T-cell (primary cell): Measurements from ENCODE around the gene HSPB3. TPM values are rescaled to one million over a fixed set of nuclear protein-coding genes. Genes with fewer than 3 reads are reported as not detected.

ENCODE experiments used
- ATAC-seq, 4 experiments: fragments of 200-7000 bp in 3 of 4; fragments of 150-1000 bp in 1 of 4; cut with Tn5 transposase; replicated peaks in 1 of 4; 1 replicate in 3 of 4; 2 replicates in 1 of 4; pipeline ENCODE4 v1.10.0; 2021; ENCODE audit warnings: moderate library complexity in 3 of 4, mild to moderate bottlenecking in 2 of 4, moderate number of reproducible peaks in 1 of 4
- CTCF ChIA-PET, 2 donors: fragments of 300-600 bp; sonication (Branson Sonifier 250); formaldehyde crosslinking; loops; one replicate each; lab custom pipeline; 2022; ENCODE audit warnings: antibody characterized with exemption in 2 of 2; lab: Charles Lee
- POLR2A ChIA-PET, 2 donors: fragments of 300-600 bp; sonication (Branson Sonifier 250); formaldehyde crosslinking; loops; one replicate each; lab custom pipeline; 2022; ENCODE audit warnings: antibody characterized with exemption in 2 of 2; lab: Charles Lee
- DNase-seq, 35 experiments: peaks; one replicate each; pipeline versions ENCODE4 v3.0.0 to v3.0.0-alpha.2; 2013 to 2023
- H3K27ac ChIP-seq: one replicate; pipeline ENCODE4 v1.5.1; 2013; ENCODE audit warnings: low read length
- H3K27me3 ChIP-seq, 2 experiments: replicated peaks in 1 of 2; 1 replicate in 1 of 2; 2 replicates in 1 of 2; pipeline versions ENCODE4 v1.6.1 to v1.7.0; 2013; ENCODE audit warnings: low read length in 1 of 2, mixed read lengths in 1 of 2; ENCODE audit not compliant: control insufficient read depth in 2 of 2, insufficient read depth in 2 of 2; ENCODE audit errors: extremely low read depth in 1 of 2
- H3K36me3 ChIP-seq, 2 donors: 1 replicate in 1 of 2; 2 replicates in 1 of 2; pipeline versions ENCODE4 v1.6.1 to v1.7.0; 2013; ENCODE audit warnings: low read length in 1 of 2; ENCODE audit not compliant: control insufficient read depth in 2 of 2, insufficient read depth in 1 of 2; ENCODE audit errors: extremely low read depth in 1 of 2
- H3K4me1 ChIP-seq, 2 experiments: 1 replicate in 1 of 2; 2 replicates in 1 of 2; pipeline versions ENCODE4 v1.6.1 to v1.7.0; 2013; ENCODE audit warnings: low read length in 2 of 2, mixed read lengths in 1 of 2; ENCODE audit not compliant: insufficient read depth in 2 of 2, control insufficient read depth in 1 of 2; ENCODE audit errors: extremely low read depth in 1 of 2
- H3K4me3 ChIP-seq, 2 donors: 1 replicate in 1 of 2; 2 replicates in 1 of 2; pipeline versions ENCODE4 v1.5.1 to v1.7.0; 2013; ENCODE audit warnings: mild to moderate bottlenecking in 2 of 2, low read length in 1 of 2, moderate library complexity in 1 of 2; ENCODE audit not compliant: control insufficient read depth in 1 of 2; ENCODE audit errors: extremely low read depth in 1 of 2
- H3K9me3 ChIP-seq: 2 replicates; pipeline ENCODE4 v1.7.0; 2013
- H3K27ac Mint-ChIP-seq, 2 donors: one replicate each; pipeline ENCODE4 v1.8.0; 2020 to 2021; ENCODE audit warnings: mild to moderate bottlenecking in 2 of 2, mixed read lengths in 2 of 2
- H3K27me3 Mint-ChIP-seq, 2 donors: one replicate each; pipeline ENCODE4 v1.8.0; 2021 to 2022; ENCODE audit warnings: mixed read lengths in 2 of 2
- H3K36me3 Mint-ChIP-seq: one replicate; pipeline ENCODE4 v1.8.0; 2021; ENCODE audit warnings: mixed read lengths
- H3K4me1 Mint-ChIP-seq, 3 donors: one replicate each; pipeline ENCODE4 v1.8.0; 2020 to 2022; ENCODE audit warnings: mixed read lengths in 3 of 3, mild to moderate bottlenecking in 1 of 3
- H3K4me3 Mint-ChIP-seq, 3 donors: one replicate each; pipeline ENCODE4 v1.8.0; 2020 to 2022; ENCODE audit warnings: mild to moderate bottlenecking in 3 of 3, mixed read lengths in 3 of 3, moderate library complexity in 3 of 3
- H3K9me3 Mint-ChIP-seq, 3 donors: one replicate each; pipeline ENCODE4 v1.8.0; 2020 to 2022; ENCODE audit warnings: mixed read lengths in 3 of 3
- WGBS: methylation state at CpG from one replicate; pipeline ENCODE4 v1.1.5; 2013; ENCODE audit warnings: missing lambda C conversion rate; ENCODE audit not compliant: insufficient coverage; 5-methylcytosine and 5-hydroxymethylcytosine counted together
- total RNA-seq, 35 experiments: library from RNA in 6 of 35; stranded (reverse) in 6 of 35; fragments of 120-200 nt in 1 of 35; gene quantifications; one replicate each; pipeline versions ENCODE4 v1.2.1 to v1.2.4 and lab custom pipeline; 2013 to 2026

Gene HSPB3
- total RNA-seq, 5 donors from 2014 or later (not counting 1 experiment from before 2014, with no cell fraction given): not detected

DNA sequence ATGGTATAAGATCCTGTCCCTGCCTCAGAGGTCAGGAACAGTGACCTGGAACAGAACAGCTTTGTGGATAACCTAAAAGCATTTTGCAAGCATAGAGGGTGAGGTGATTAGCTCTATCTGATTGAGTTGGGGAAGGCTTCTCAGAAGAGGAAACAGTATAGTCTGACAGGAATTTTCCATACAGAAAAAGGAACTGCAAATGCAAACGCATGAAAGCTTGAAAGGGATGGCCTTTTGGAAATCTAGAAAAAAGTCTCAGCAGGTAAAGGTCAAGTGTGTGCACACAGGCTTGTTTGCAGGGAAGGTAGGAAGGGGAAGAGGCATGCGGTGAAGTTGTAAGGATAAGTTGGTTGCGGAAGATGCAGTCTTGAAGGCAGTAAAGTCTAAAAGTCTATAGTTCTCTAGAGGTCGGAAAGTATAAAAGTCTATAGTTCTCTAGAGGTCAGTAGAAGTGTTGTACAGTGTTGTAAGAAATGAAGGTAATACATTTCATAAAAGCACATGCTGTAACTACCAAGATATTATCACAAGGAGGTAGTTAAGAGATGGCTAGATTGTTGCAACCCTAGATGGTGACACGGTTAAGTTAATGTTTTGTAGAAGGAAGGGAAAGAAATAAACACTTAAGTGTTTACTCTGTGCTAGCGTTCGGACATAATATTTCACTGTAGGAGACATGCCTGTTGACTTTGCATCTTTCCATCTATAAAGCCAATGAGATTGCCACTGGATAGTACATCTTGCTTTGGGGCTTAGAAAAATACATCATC lies 16.7 kb upstream of the HSPB3 start:
- no peak overlapping the region for H3K4me3 Mint-ChIP-seq
- peaks cover 0 to 2% of the 10 kb centered on the region in 2 experiments for H3K27me3 ChIP-seq
- no peaks in the 10 kb centered on the region for H3K36me3 Mint-ChIP-seq
- ChIA-PET CTCF (interaction anchor here in 1 of 2 donors (1.1 kb wide), 1 partner anchor 50 kb away, joined by 3 read pairs; no protein-coding TSS in a partner anchor), POLR2A (no interaction called here)
- H3K9me3 Mint-ChIP-seq: no peaks in the 10 kb centered on the region
- peaks cover 9 to 13% of the 10 kb centered on the region in 2 experiments for H3K4me1 ChIP-seq
- DNase-seq (no peak), ATAC-seq (no peak)
- peaks cover 15 to 20% (median 19%) of the 10 kb centered on the region in 3 donors for H3K4me1 Mint-ChIP-seq
- no peaks in the 10 kb centered on the region for H3K36me3 ChIP-seq
- H3K27me3 Mint-ChIP-seq: no peaks in the 10 kb centered on the region
- H3K9me3 ChIP-seq: no peaks in the 10 kb centered on the region
- no peak overlapping the region for H3K4me3 ChIP-seq
- H3K27ac ChIP-seq: no peak overlapping the region
- H3K27ac Mint-ChIP-seq: no peak overlapping the region
- WGBS: 86% methylated on average over 4 of the region's 7 CpGs

DNA sequence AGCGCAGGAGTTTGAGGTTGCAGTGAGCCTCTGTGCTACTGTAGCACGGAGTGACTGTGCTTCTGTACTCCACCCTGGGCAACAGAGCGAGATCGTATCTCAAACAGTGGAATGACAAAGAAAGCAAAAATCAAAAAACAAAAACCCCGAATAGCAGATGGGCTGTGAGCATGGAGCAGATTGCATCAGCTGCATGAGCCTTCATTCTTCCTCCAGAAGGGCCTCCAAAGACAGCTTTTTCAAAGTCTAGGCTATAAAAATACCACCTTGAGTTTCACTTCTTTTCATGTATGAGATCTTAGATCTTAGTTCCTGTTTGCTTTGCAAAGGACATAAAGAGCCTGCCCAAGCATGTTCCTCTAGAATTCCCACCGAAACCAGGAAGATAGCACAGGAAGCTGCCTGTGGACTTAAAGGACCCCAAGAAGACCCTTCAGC lies 15.0 kb upstream of the HSPB3 start:
- DNase-seq (peak in 7 of 35 experiments; percentile 0 to 38 (median 10)), ATAC-seq (peak; percentile 67 to 93 (median 82))
- no peaks in the 10 kb centered on the region for H3K36me3 Mint-ChIP-seq
- peaks cover 15 to 20% (median 19%) of the 10 kb centered on the region in 3 donors for H3K4me1 Mint-ChIP-seq
- no peaks in the 10 kb centered on the region for H3K27me3 Mint-ChIP-seq
- CTCF ChIA-PET: interaction anchor here in 1 of 2 donors (1.4 kb wide), 1 partner anchor 21 kb away, joined by 3 read pairs; no protein-coding TSS in a partner anchor
- peak overlapping the region in 1 of 2 donors; percentile 7 for H3K4me3 ChIP-seq
- H3K27ac ChIP-seq: no peak overlapping the region
- H3K27me3 ChIP-seq: peaks cover 0 to 2% of the 10 kb centered on the region in 2 experiments
- no peaks in the 10 kb centered on the region for H3K9me3 ChIP-seq
- H3K4me3 Mint-ChIP-seq: peak overlapping the region in 2 of 3 donors; percentile 34 to 70
- no peaks in the 10 kb centered on the region for H3K36me3 ChIP-seq
- peak overlapping the region; percentile 88 to 92 for H3K27ac Mint-ChIP-seq
- POLR2A ChIA-PET: no interaction called here
- H3K4me1 ChIP-seq: peaks cover 9 to 13% of the 10 kb centered on the region in 2 experiments
- H3K9me3 Mint-ChIP-seq: no peaks in the 10 kb centered on the region
- WGBS: 14% methylated on average over 5 of the region's 6 CpGs

DNA sequence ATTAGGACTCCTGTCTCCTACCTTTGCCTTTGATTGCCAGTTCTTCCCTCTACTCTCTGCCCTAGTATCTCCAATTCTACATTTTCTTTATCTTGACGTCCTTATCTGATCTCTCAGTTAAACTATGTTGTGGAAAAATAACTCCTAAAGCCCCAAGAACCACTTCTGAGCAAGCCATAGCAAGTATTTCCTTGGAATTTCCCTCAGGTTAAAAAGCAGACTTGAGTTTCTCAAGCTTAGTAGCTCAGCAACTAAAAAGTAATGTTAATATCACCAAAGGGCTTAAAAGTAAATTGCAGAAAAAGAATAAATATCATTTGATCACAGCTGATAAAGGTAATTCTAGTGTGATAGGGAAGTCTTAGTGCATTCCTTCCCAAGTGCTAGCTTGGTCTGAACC lies 13.2 kb upstream of the HSPB3 start:
- POLR2A ChIA-PET: interaction anchor here in 1 of 2 donors (0.7 kb wide), 1 partner anchor 1443 kb away, joined by 3 read pairs; no protein-coding TSS in a partner anchor

DNA sequence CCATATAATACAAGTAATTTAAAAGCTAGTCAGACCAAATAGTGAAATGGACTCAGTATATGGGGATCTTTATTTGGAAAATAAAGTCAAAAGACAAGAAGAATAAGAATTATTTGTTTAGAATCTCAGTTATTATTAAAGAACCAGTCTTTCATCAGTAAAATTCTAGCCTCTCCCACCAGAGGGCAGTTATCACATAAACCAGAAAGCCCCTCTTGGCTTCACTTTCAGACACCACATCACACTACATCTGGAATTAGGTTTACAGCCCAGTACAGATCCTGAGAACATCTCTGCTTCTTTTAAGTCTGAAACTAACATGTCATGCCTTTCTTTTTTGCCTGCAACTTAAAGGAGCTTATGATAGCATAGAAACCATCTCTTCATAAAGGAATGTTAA lies 12.2 kb upstream of the HSPB3 start:
- Histone ChIP-seq H3K36me3 (no peaks in the 10 kb centered on the region), H3K27me3 (peaks cover 0 to 2% of the 10 kb centered on the region in 2 experiments)
- H3K4me1 Mint-ChIP-seq: peaks cover 15 to 20% (median 19%) of the 10 kb centered on the region in 3 donors

More for the DNA sequence above, 13.2 kb upstream of the HSPB3 start:
- Mint-ChIP-seq H3K9me3 (no peaks in the 10 kb centered on the region), H3K4me3 (no peak overlapping the region), H3K27ac (no peak overlapping the region), H3K36me3 (no peaks in the 10 kb centered on the region), H3K27me3 (no peaks in the 10 kb centered on the region), H3K4me1 (peaks cover 15 to 20% (median 19%) of the 10 kb centered on the region in 3 donors)
- WGBS: no CpG with 5 or more reads among the region's 1 CpG
- CTCF ChIA-PET: interaction anchor here (0.7 to 1.8 kb wide), 2 partner anchors 402 to 425 kb away, joined by 3 to 9 read pairs; no protein-coding TSS in a partner anchor
- Histone ChIP-seq H3K4me3 (no peak overlapping the region), H3K4me1 (peaks cover 9 to 13% of the 10 kb centered on the region in 2 experiments), H3K27me3 (peaks cover 0 to 2% of the 10 kb centered on the region in 2 experiments), H3K36me3 (no peaks in the 10 kb centered on the region), H3K9me3 (no peaks in the 10 kb centered on the region), H3K27ac (no peak overlapping the region)
- ATAC-seq (no peak), DNase-seq (no peak)

DNA sequence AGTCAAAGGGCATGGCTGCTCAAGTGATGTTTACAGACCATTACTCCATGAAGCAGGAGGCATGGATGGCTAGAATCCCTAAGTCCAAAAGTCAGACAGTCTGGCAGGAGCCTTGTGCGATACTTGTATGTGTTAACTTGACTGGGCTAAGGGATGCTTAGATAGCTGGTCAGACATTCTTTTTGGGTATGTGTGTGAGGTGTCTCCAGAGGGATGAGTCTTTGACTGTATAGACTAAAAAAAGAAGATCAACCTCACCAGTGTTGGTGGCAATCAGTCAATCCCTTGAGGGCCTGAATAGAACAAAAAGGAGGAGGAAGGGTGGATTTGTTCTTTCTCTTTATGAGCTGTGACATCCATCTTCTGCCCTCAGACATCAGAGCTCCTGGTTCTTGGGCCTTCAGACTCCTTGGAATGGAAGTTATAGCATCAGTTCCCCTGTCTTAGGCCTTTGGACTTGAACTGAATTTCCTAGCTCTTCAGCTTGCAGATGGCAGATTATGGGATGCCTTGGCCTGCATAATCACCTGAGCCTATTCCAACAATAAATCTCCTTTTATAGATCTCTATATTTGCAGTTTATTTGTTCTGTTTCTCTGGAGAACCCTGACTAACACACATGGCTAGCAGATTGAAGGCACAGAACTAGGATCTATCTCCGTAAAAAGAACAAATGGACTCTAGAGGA lies 9.7 kb upstream of the HSPB3 start:
- H3K4me3 Mint-ChIP-seq: no peak overlapping the region
- POLR2A ChIA-PET: no interaction called here
- Histone ChIP-seq H3K4me3 (no peak overlapping the region), H3K27ac (no peak overlapping the region), H3K36me3 (no peaks in the 10 kb centered on the region), H3K9me3 (no peaks in the 10 kb centered on the region), H3K27me3 (peaks cover 0 to 3% of the 10 kb centered on the region in 2 experiments), H3K4me1 (peaks cover 0 to 4% of the 10 kb centered on the region in 2 experiments)
- 100% methylated on average over 1 of the region's 2 CpGs for WGBS
- H3K36me3 Mint-ChIP-seq: no peaks in the 10 kb centered on the region
- ATAC-seq (no peak), DNase-seq (no peak)
- no peaks in the 10 kb centered on the region for H3K27me3 Mint-ChIP-seq
- H3K9me3 Mint-ChIP-seq: no peaks in the 10 kb centered on the region
- CTCF ChIA-PET: interaction anchor here in 1 of 2 donors (0.6 kb wide), 1 partner anchor 15 kb away, joined by 3 read pairs; no protein-coding TSS in a partner anchor
- peaks cover 4 to 10% (median 5%) of the 10 kb centered on the region in 3 donors for H3K4me1 Mint-ChIP-seq
- H3K27ac Mint-ChIP-seq: no peak overlapping the region

More for the DNA sequence above, 12.2 kb upstream of the HSPB3 start:
- ChIA-PET POLR2A (no interaction called here), CTCF (interaction anchor here (0.6 to 1.8 kb wide), 4 partner anchors 46 to 424 kb away, joined by 3 to 9 read pairs (median 6); no protein-coding TSS in a partner anchor)
- Histone ChIP-seq H3K27ac (no peak overlapping the region), H3K4me1 (peaks cover 9 to 13% of the 10 kb centered on the region in 2 experiments), H3K9me3 (no peaks in the 10 kb centered on the region), H3K4me3 (no peak overlapping the region)
- H3K4me3 Mint-ChIP-seq: no peak overlapping the region
- peak in 1 of 35 experiments; percentile 22 for DNase-seq
- ATAC-seq: no peak
- no peaks in the 10 kb centered on the region for H3K27me3 Mint-ChIP-seq
- H3K27ac Mint-ChIP-seq: no peak overlapping the region
- no peaks in the 10 kb centered on the region for H3K36me3 Mint-ChIP-seq
- H3K9me3 Mint-ChIP-seq: no peaks in the 10 kb centered on the region

DNA sequence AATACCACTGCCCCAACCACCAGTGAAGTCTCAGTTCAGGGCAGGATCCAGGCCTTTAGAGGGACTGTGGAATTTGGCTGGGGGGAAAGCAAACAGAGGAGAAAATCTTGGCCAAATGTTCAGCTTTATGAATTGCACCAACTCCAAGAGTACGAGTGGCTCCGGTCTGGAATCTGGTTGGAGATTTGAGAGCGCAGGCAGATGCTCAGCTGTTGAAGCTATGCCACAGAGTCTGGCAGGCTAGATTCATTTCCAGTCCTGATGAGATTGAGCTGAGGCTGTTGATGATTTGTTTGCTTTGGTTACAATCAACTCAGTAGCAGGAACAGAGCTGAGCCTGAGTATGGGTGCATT lies 9.1 kb upstream of the HSPB3 start:
- H3K4me1 ChIP-seq: no peaks in the 10 kb centered on the region
- no peak overlapping the region for H3K4me3 ChIP-seq
- Mint-ChIP-seq H3K27ac (no peak overlapping the region), H3K36me3 (no peaks in the 10 kb centered on the region), H3K9me3 (no peaks in the 10 kb centered on the region), H3K4me3 (no peak overlapping the region), H3K27me3 (no peaks in the 10 kb centered on the region), H3K4me1 (peaks cover 4 to 6% (median 4%) of the 10 kb centered on the region in 3 donors)
- POLR2A ChIA-PET: no interaction called here
- ATAC-seq (no peak), DNase-seq (no peak)
- peaks cover 0 to 3% of the 10 kb centered on the region in 2 experiments for H3K27me3 ChIP-seq
- CTCF ChIA-PET: interaction anchor here in 1 of 2 donors (0.6 kb wide), 1 partner anchor 93 kb away, joined by 3 read pairs; no protein-coding TSS in a partner anchor
- WGBS: 94% methylated on average over 3 of the region's 3 CpGs
- H3K9me3 ChIP-seq: no peaks in the 10 kb centered on the region
- no peak overlapping the region for H3K27ac ChIP-seq
- no peaks in the 10 kb centered on the region for H3K36me3 ChIP-seq
